GM12892 (cell line): ENCODE data around the gene TIMP3.

Experiments used
- POLR2A ChIP-seq: IDR thresholded peaks from 2 replicates; pipeline ENCODE4 v1.6.1; 2011; ENCODE audit warnings: low read depth, low read length, control low read depth
- TAF1 ChIP-seq: IDR thresholded peaks from 2 replicates; pipeline ENCODE4 v1.6.1; 2011; ENCODE audit warnings: low read depth, mild to moderate bottlenecking, control low read depth, low read length, borderline replicate concordance

DNA sequence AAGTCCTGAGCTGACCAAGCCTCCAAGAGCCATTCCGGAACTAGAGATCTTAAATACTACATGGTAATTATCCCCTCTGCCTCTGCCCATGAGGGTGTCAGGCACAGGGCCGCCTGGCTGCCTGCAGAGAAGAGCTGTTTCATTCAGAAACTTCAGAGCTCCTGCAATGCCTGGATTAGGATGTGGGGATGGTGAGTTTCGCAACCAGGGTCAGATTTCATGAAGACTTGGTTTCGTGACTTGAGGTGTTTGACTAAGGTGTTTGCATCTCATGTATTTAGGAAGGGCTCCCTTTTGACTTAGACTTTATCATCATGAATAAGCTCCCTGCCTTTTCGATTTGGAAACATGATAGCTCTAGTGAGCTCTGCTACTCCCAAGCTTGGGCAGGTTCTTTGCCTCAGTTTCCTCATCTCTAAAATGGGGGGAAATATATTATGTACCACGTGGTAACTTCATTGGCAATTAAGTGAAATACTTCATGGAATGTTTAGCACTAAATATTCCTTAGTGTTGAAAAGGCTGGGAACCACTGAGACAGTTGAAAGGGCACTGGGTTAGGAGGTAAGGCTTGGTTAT, 9.1 kb downstream of the TIMP3 start:
- no peak for TF ChIP-seq TAF1
- TF ChIP-seq POLR2A: no peak
